Measurements from ENCODE around the gene RAB34.

GRCh38 chr17:28705728-28706334 lies 11.8 kb downstream of the RAB34 start:
- TF ChIP-seq, protein P1, sequence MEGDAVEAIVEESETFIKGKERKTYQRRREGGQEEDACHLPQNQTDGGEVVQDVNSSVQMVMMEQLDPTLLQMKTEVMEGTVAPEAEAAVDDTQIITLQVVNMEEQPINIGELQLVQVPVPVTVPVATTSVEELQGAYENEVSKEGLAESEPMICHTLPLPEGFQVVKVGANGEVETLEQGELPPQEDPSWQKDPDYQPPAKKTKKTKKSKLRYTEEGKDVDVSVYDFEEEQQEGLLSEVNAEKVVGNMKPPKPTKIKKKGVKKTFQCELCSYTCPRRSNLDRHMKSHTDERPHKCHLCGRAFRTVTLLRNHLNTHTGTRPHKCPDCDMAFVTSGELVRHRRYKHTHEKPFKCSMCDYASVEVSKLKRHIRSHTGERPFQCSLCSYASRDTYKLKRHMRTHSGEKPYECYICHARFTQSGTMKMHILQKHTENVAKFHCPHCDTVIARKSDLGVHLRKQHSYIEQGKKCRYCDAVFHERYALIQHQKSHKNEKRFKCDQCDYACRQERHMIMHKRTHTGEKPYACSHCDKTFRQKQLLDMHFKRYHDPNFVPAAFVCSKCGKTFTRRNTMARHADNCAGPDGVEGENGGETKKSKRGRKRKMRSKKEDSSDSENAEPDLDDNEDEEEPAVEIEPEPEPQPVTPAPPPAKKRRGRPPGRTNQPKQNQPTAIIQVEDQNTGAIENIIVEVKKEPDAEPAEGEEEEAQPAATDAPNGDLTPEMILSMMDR (IDR thresholded peaks at IDR 0.05; ENCODE audit: extremely low read depth in 1 of 2, insufficient read depth in 1 of 2, low read depth in 1 of 2, low read length in 2 of 2): no peak
- no peak for TF ChIP-seq POLR2A (IDR thresholded peaks at IDR 0.05; ENCODE audit: low read depth, low read length)
- no peak for TF ChIP-seq POLR2AphosphoS5 (IDR thresholded peaks at IDR 0.05; ENCODE audit: insufficient read depth, low read depth, low read length)
- no peak for TF ChIP-seq FOS (IDR thresholded peaks at IDR 0.05; ENCODE audit: borderline replicate concordance, insufficient read depth, low read length)

Data from endothelial cell of umbilical vein (primary cell).